OCI-LY3 (cell line): ENCODE results near the gene IL22RA2.
"Not testable (repeated sequence)": the region's sequence is repeated elsewhere in the genome, so short reads cannot be mapped to it uniquely, and the experiment has no call there.

Experiments used
- H2AFZ ChIP-seq: fragments of 200-600, 300-600 bp; shearing (Covaris generic); 2 replicates; pipeline ENCODE4 v1.6.0; 2014; ENCODE audit warnings: antibody characterized with exemption, low read depth, low read length
- H3K27ac ChIP-seq: fragments of 200-600, 300-600 bp; sonication (generic); 2 replicates; pipeline ENCODE4 v1.5.1; 2014; ENCODE audit warnings: mild to moderate bottlenecking, low read length, moderate library complexity, mixed read lengths
- H3K27me3 ChIP-seq: fragments of 200-600, 300-600 bp; sonication (generic); 2 replicates; pipeline ENCODE4 v1.6.1; 2014; ENCODE audit warnings: low read depth, low read length, mixed read lengths
- H3K36me3 ChIP-seq: fragments of 200-600, 300-600 bp; sonication (generic); replicated peaks from 2 replicates; pipeline ENCODE3; 2014; ENCODE audit warnings: low read depth, low read length, mixed read lengths
- H3K4me1 ChIP-seq: fragments of 300-600, 200-600 bp; sonication (generic); 2 replicates; pipeline ENCODE4 v1.6.1; 2014; ENCODE audit warnings: low read length, mixed read lengths
- H3K4me2 ChIP-seq: fragments of 200-600, 300-600 bp; sonication (generic); 2 replicates; pipeline ENCODE4 v1.6.1; 2014; ENCODE audit warnings: low read length, mixed read lengths
- H3K4me3 ChIP-seq: fragments of 300-600, 200-600 bp; sonication (generic); 2 replicates; pipeline ENCODE4 v1.5.1; 2014; ENCODE audit warnings: antibody characterized with exemption, mild to moderate bottlenecking, low read length, moderate library complexity
- H3K79me2 ChIP-seq: fragments of 300-600, 200-600 bp; shearing (Covaris generic); 2 replicates; pipeline ENCODE4 v1.6.1; 2014; ENCODE audit warnings: mild to moderate bottlenecking, low read length, mixed read lengths
- H3K9ac ChIP-seq: fragments of 300-600, 200-600 bp; shearing (Covaris generic); 2 replicates; pipeline ENCODE4 v1.6.0; 2014; ENCODE audit warnings: mild to moderate bottlenecking, low read length, moderate library complexity
- H3K9me3 ChIP-seq: fragments of 200-600, 300-600 bp; shearing (Covaris generic); 2 replicates; pipeline ENCODE4 v1.6.1; 2014; ENCODE audit warnings: low read length, mixed read lengths; ENCODE audit not compliant: insufficient read depth
- H4K20me1 ChIP-seq: fragments of 200-600, 300-600 bp; sonication (generic); 2 replicates; pipeline ENCODE4 v1.6.1; 2016; ENCODE audit warnings: low read length, mixed read lengths; ENCODE audit not compliant: insufficient read depth
- CTCF ChIP-seq: fragments of 200-600, 300-600 bp; sonication (generic); IDR thresholded peaks from 2 replicates; pipeline ENCODE4 v1.5.1; 2014; ENCODE audit warnings: antibody characterized with exemption, low read length, low read depth
- EZH2phosphoT487 ChIP-seq: fragments of 200-600 bp; shearing (Covaris generic); IDR thresholded peaks from 2 replicates; pipeline ENCODE4 v1.6.1; 2018; ENCODE audit warnings: antibody characterized with exemption, mixed run types, low read depth

Gene IL22RA2

DNA sequence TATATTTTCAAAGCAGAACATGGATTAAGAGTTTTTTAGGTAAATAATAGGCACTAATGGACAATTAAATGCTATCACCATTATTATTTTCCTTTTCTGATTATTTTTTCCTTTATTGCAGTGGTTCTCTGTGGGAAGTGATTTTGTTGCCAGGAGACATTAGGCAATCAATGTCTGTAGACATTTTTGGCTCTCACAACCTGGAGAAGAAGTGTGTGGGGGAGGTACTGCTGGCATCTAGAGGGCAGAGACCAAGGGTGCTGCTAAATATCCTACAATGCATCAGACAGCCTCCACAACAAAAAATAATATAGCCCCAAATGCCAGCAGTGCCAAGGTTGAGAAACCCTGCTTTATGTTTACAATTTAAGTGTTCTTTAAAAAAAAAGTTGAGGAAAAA, 37.5 kb upstream of the IL22RA2 start:
- Histone ChIP-seq H2AFZ (no peak overlapping the region), H3K9ac (no peak overlapping the region), H3K27ac (no peak overlapping the region), H3K9me3 (no peaks in the 10 kb centered on the region), H3K4me2 (no peak overlapping the region), H3K27me3 (no peaks in the 10 kb centered on the region), H3K79me2 (peaks cover 69% of the 10 kb centered on the region), H4K20me1 (0 out of 2 replicates have a peak, but pooled peaks cover 11% of the 10 kb centered on the region), H3K4me3 (no peak overlapping the region), H3K36me3 (peaks cover 24% of the 10 kb centered on the region), H3K4me1 (peaks cover 12% of the 10 kb centered on the region)
- TF ChIP-seq CTCF (no peak), EZH2phosphoT487 (no peak)

DNA sequence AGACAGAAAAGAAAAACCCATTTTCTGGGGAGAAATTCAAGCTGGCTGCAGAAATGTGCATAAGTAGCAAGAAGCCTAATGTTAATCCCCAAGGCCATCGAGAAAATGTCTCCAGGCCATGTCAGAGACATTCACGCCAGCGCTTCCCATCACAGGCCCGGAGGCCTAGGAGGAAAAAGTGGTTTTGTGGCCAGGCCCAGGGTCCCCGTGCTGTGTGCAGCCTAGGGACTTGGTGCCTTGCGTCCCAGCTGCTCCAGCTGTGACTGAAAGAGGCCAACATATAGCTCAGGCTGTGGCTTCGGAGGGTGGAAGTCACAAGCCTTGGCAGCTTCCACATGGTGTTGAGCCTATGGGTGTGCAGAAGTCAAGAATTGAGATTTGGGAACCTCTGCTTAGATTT, 34.8 kb upstream of the IL22RA2 start:
- TF ChIP-seq CTCF (no peak), EZH2phosphoT487 (no peak)
- Histone ChIP-seq H3K36me3 (peaks cover 44% of the 10 kb centered on the region), H3K4me2 (no peak overlapping the region), H4K20me1 (no peaks in the 10 kb centered on the region), H2AFZ (no peak overlapping the region), H3K4me1 (peaks cover 12% of the 10 kb centered on the region), H3K27ac (no peak overlapping the region), H3K9me3 (no peaks in the 10 kb centered on the region), H3K79me2 (peaks cover 43% of the 10 kb centered on the region), H3K27me3 (no peaks in the 10 kb centered on the region), H3K9ac (no peak overlapping the region), H3K4me3 (no peak overlapping the region)

DNA sequence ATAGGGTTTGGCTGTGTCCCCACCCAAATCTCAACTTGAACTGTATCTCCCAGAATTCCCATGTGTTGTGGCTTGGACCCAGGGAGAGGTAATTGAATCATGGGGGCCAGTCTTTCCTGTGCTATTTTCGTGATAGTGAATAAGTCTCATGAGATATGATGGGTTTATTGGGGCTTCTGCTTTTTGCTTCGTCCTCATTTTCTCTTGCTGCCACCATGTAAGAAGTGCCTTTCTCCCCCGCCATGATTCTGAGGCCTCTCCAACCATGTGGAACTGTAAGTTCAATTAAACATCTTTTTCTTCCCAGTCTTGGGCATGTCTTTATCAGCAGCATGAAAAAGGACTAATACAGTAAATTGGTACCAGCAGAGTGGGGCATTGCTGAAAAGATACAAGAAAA, 34.0 kb upstream of the IL22RA2 start:
- H3K27me3 ChIP-seq, H4K20me1 ChIP-seq, H3K9me3 ChIP-seq, H3K4me3 ChIP-seq, H3K4me2 ChIP-seq, H3K9ac ChIP-seq, H2AFZ ChIP-seq, H3K27ac ChIP-seq: not testable (repeated sequence)
- peaks cover 12% of the 10 kb centered on the region for H3K4me1 ChIP-seq
- peaks cover 49% of the 10 kb centered on the region for H3K36me3 ChIP-seq
- H3K79me2 ChIP-seq = peaks cover 38% of the 10 kb centered on the region

DNA sequence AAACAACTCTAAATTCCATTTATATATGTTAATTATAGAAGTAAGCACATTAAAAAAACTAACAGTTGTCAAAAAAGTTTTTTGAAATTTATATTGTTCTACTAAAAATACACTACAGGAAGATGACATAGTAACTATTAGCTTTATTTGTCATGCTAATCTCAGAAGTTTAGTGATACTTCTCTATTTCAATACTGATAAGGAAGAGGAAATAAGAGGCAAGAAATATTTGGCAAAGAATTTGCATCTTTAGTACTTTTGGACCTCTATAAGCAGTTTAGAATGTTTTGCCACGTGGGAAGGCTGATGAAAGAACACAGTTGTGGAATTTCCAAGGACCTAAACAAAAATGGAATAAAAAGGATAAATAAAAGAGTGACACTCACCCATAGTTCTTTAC, 33.1 kb upstream of the IL22RA2 start:
- H3K27ac ChIP-seq = no peak overlapping the region
- peaks cover 20% of the 10 kb centered on the region for H3K4me1 ChIP-seq
- no peaks in the 10 kb centered on the region for H3K9me3 ChIP-seq
- H3K9ac ChIP-seq = no peak overlapping the region
- peak overlapping the region; percentile 22 for H3K4me2 ChIP-seq
- no peaks in the 10 kb centered on the region for H3K27me3 ChIP-seq
- H3K36me3 ChIP-seq = peaks cover 48% of the 10 kb centered on the region
- no peak overlapping the region for H3K4me3 ChIP-seq
- peaks cover 29% of the 10 kb centered on the region for H3K79me2 ChIP-seq
- no peak overlapping the region for H2AFZ ChIP-seq
- TF ChIP-seq CTCF = no peak
- no peak for TF ChIP-seq EZH2phosphoT487
- no peaks in the 10 kb centered on the region for H4K20me1 ChIP-seq

DNA sequence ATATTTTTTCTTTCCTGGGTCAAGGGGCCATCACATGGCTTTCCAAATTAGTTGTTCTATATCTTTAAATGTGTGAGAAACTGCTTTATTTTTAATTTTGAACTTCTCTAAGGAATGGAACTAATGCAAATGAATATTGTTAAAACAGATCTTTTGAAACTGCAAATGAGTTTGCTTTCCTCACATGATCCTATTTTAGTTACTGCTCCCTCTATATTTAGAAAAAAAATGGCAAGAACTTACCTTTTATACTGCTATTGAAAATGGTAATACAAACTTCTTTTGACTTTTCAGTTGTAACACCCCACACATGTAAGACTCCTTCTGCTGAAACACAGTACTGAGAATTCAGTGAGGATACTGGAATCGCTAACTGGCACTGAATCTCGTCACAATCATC, 29.8 kb upstream of the IL22RA2 start:
- no peaks in the 10 kb centered on the region for H4K20me1 ChIP-seq
- no peak overlapping the region for H2AFZ ChIP-seq
- H3K79me2 ChIP-seq = peaks cover 4% of the 10 kb centered on the region; the same call in 1 of the 2 replicates
- no peak overlapping the region for H3K4me2 ChIP-seq
- no peaks in the 10 kb centered on the region for H3K27me3 ChIP-seq
- H3K36me3 ChIP-seq = peaks cover 50% of the 10 kb centered on the region
- TF ChIP-seq EZH2phosphoT487 (no peak), CTCF (no peak)
- H3K27ac ChIP-seq = no peak overlapping the region
- peaks cover 23% of the 10 kb centered on the region for H3K4me1 ChIP-seq
- no peak overlapping the region for H3K4me3 ChIP-seq
- no peak overlapping the region for H3K9ac ChIP-seq
- no peaks in the 10 kb centered on the region for H3K9me3 ChIP-seq
